ENCODE results near the gene NEK1.

NEK1 gene

GRCh38 chr4:169359961-169360360 lies 252.4 kb downstream of the NEK1 start:
- DNase-seq = no peak

GRCh38 chr4:169352360-169352759 lies 260.0 kb downstream of the NEK1 start:
- no peak for DNase-seq

GRCh38 chr4:169351872-169352271 lies 260.5 kb downstream of the NEK1 start:
- DNase-seq = no peak

GRCh38 chr4:169348541-169348940 lies 263.8 kb downstream of the NEK1 start:
- no peak for DNase-seq

- DNase-seq = no peak
Measured at GRCh38 chr4:169346840-169347239, 265.5 kb downstream of the NEK1 start.

GRCh38 chr4:169345316-169345721 lies 267.1 kb downstream of the NEK1 start:
- DNase-seq = no peak
